MM.1S (cell line): ENCODE measurements around the gene ERVK3-1.

ENCODE experiments used
- DNase-seq: peaks from one replicate; pipeline ENCODE4 v3.0.0-alpha.2; 2015
- H2AFZ ChIP-seq: fragments of 300-600 bp; sonication (generic); 2 replicates; pipeline ENCODE4 v1.6.0; 2016; ENCODE audit warnings: antibody characterized with exemption, low read length
- H3F3A ChIP-seq: fragments of 300-600 bp; sonication (generic); 2 replicates; pipeline ENCODE4 v1.6.1; 2016; ENCODE audit warnings: mild to moderate bottlenecking, antibody characterized with exemption, low read length, moderate library complexity, mixed read lengths; ENCODE audit not compliant: insufficient read depth
- H3K27ac ChIP-seq: fragments of 300-600 bp; sonication (generic); 2 replicates; pipeline ENCODE4 v1.5.1; 2016; ENCODE audit warnings: mild to moderate bottlenecking, low read length
- H3K27me3 ChIP-seq: fragments of 300-600 bp; sonication (generic); replicated peaks from 2 replicates; pipeline ENCODE4 v1.6.0; 2016; ENCODE audit warnings: low read length; ENCODE audit not compliant: insufficient read depth
- H3K36me3 ChIP-seq: fragments of 300-600 bp; sonication (generic); replicated peaks from 2 replicates; pipeline ENCODE4 v1.6.1; 2016; ENCODE audit warnings: mild to moderate bottlenecking, low read length, mixed read lengths; ENCODE audit not compliant: insufficient read depth
- H3K4me1 ChIP-seq: fragments of 300-600 bp; sonication (generic); 2 replicates; pipeline ENCODE4 v1.6.1; 2016; ENCODE audit warnings: low read length, mixed read lengths
- H3K4me2 ChIP-seq: fragments of 300-600 bp; sonication (generic); 2 replicates; pipeline ENCODE4 v1.6.0; 2016; ENCODE audit warnings: low read depth, low read length
- H3K4me3 ChIP-seq: fragments of 300-600 bp; sonication (generic); 2 replicates; pipeline ENCODE4 v1.5.1; 2016; ENCODE audit warnings: low read length, mixed read lengths
- H3K79me2 ChIP-seq: fragments of 300-600 bp; sonication (generic); 2 replicates; pipeline ENCODE4 v1.6.1; 2016; ENCODE audit warnings: mixed run types, low read length, mixed read lengths
- H3K9ac ChIP-seq: fragments of 300-600 bp; sonication (generic); 2 replicates; pipeline ENCODE4 v1.6.1; 2016; ENCODE audit warnings: low read length, mixed read lengths
- H3K9me2 ChIP-seq: fragments of 300-600 bp; sonication (generic); replicated peaks from 2 replicates; pipeline ENCODE4 v1.6.1; 2016; ENCODE audit warnings: mild to moderate bottlenecking, low read length, mixed read lengths; ENCODE audit not compliant: insufficient read depth
- H3K9me3 ChIP-seq: fragments of 300-600 bp; sonication (generic); replicated peaks from 2 replicates; pipeline ENCODE4 v1.6.1; 2016; ENCODE audit warnings: mild to moderate bottlenecking, low read length, mixed read lengths; ENCODE audit not compliant: insufficient read depth
- H4K20me1 ChIP-seq: fragments of 300-600 bp; sonication (generic); 2 replicates; pipeline ENCODE4 v1.6.1; 2016; ENCODE audit warnings: mild to moderate bottlenecking, low read length, moderate library complexity, mixed read lengths; ENCODE audit not compliant: insufficient read depth
- EZH2 ChIP-seq: fragments of 300-600 bp; sonication (generic); optimal IDR thresholded peaks from 2 replicates; pipeline ENCODE3; 2017; ENCODE audit warnings: low read depth, mild to moderate bottlenecking, antibody characterized with exemption, low read length, mixed read lengths
- EZH2phosphoT487 ChIP-seq: fragments of 300-600 bp; sonication (generic); IDR thresholded peaks from 2 replicates; pipeline ENCODE4 v1.6.1; 2018; ENCODE audit warnings: antibody characterized with exemption, low read length
- TF ChIP-seq, protein P1 (sequence below): fragments of 300-600 bp; sonication (generic); IDR thresholded peaks from 2 replicates; pipeline ENCODE4 v1.5.1; 2016; ENCODE audit warnings: antibody characterized with exemption, low read length, mixed read lengths

The ERVK3-1 gene

DNA sequence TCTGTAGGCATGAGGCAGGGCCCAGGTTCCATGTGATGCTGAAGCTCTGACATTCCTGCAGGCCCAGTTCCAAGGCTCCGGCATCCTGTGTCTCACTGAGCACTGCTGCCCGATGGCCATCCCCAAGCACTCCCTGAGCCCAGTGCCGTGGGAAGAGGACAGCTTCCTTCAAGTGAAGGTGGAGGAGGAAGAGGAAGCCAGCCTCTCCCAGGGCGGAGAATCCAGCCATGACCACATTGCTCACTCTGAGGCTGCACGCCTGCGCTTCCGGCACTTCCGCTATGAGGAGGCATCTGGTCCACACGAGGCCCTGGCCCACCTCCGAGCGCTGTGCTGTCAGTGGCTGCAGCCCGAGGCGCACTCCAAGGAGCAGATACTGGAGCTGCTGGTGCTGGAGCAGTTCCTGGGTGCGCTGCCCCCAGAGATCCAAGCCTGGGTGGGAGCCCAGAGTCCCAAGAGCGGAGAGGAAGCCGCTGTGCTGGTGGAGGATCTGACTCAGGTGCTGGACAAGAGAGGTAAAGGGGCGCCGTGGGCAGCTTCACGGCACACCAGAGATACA is 29.6 kb downstream of the ERVK3-1 start:
- TF ChIP-seq, protein P1, sequence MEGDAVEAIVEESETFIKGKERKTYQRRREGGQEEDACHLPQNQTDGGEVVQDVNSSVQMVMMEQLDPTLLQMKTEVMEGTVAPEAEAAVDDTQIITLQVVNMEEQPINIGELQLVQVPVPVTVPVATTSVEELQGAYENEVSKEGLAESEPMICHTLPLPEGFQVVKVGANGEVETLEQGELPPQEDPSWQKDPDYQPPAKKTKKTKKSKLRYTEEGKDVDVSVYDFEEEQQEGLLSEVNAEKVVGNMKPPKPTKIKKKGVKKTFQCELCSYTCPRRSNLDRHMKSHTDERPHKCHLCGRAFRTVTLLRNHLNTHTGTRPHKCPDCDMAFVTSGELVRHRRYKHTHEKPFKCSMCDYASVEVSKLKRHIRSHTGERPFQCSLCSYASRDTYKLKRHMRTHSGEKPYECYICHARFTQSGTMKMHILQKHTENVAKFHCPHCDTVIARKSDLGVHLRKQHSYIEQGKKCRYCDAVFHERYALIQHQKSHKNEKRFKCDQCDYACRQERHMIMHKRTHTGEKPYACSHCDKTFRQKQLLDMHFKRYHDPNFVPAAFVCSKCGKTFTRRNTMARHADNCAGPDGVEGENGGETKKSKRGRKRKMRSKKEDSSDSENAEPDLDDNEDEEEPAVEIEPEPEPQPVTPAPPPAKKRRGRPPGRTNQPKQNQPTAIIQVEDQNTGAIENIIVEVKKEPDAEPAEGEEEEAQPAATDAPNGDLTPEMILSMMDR, result no peak
- no peak for TF ChIP-seq EZH2phosphoT487
- no peak for TF ChIP-seq EZH2
- H3K9ac ChIP-seq, result no peak overlapping the region
- no peaks in the 10 kb centered on the region for H3K4me1 ChIP-seq
- no peaks in the 10 kb centered on the region for H4K20me1 ChIP-seq
- H3K4me3 ChIP-seq, result no peak overlapping the region
- H3K9me3 ChIP-seq, result no peaks in the 10 kb centered on the region
- H3F3A ChIP-seq, result no peaks in the 10 kb centered on the region
- no peaks in the 10 kb centered on the region for H3K9me2 ChIP-seq
- H3K79me2 ChIP-seq, result no peaks in the 10 kb centered on the region
- H2AFZ ChIP-seq, result no peak overlapping the region
- DNase-seq, result no peak
- H3K4me2 ChIP-seq, result no peak overlapping the region
- H3K36me3 ChIP-seq, result 0 out of 2 replicates have a peak, but pooled peaks cover 5% of the 10 kb centered on the region
- no peaks in the 10 kb centered on the region for H3K27me3 ChIP-seq
- H3K27ac ChIP-seq, result no peak overlapping the region

DNA sequence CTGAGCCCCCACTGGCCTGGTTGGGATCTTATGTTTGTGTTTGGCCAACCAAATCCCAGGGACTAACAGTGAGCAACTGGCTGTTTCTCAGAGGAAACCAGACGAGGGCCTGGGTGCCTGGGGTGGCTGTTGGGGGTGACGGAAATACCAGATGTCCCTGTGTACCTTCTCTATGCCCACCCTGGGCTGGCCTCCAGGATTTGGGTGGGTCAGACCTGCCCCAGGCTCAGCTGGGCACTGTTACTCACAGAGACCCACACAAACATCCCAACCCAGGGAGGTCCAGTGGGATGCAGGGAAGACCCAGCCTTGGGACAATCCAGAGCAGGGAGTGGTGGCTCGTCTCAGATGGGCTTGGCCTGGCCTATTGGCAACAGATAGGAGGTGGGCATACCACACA is 30.5 kb downstream of the ERVK3-1 start:
- Histone ChIP-seq H3K9me2 (no peaks in the 10 kb centered on the region), H3K9me3 (no peaks in the 10 kb centered on the region), H3K36me3 (0 out of 2 replicates have a peak, but pooled peaks cover 5% of the 10 kb centered on the region), H3K4me3 (no peak overlapping the region), H3K27me3 (no peaks in the 10 kb centered on the region), H3K4me2 (no peak overlapping the region), H2AFZ (no peak overlapping the region), H3F3A (no peaks in the 10 kb centered on the region), H3K4me1 (no peaks in the 10 kb centered on the region), H4K20me1 (no peaks in the 10 kb centered on the region), H3K27ac (no peak overlapping the region), H3K9ac (no peak overlapping the region), H3K79me2 (no peaks in the 10 kb centered on the region)
- DNase-seq, result no peak
- TF ChIP-seq, protein P1, result no peak
- TF ChIP-seq EZH2phosphoT487 (no peak), EZH2 (no peak)

DNA sequence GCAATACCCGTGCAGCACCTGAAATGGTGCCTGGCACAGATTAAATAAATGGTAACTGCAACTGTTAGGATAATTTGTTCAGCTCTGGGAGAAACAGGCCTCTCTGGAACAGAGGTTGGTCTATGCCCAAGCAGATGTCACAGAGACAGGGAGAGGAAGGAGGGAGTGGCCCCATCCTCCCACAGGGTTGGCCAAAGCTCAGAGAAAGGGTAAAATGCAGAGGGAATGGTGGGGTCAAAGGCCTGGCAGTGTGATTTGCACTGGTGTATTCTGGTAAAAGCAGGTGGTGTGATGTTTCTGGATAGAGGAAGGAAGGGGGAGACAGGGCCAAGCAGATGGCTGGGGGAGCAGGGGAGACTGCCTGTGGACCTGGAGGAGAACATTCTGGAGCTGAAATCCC is 31.0 kb downstream of the ERVK3-1 start:
- Histone ChIP-seq H3K79me2 (no peaks in the 10 kb centered on the region), H3K36me3 (0 out of 2 replicates have a peak, but pooled peaks cover 5% of the 10 kb centered on the region), H3K9me3 (no peaks in the 10 kb centered on the region), H3K27me3 (no peaks in the 10 kb centered on the region), H3K4me1 (no peaks in the 10 kb centered on the region), H4K20me1 (no peaks in the 10 kb centered on the region), H3K9ac (no peak overlapping the region), H3K4me3 (no peak overlapping the region), H2AFZ (no peak overlapping the region), H3K4me2 (no peak overlapping the region), H3K27ac (no peak overlapping the region), H3K9me2 (no peaks in the 10 kb centered on the region), H3F3A (no peaks in the 10 kb centered on the region)
- no peak for DNase-seq
- TF ChIP-seq, protein P1, result no peak
- no peak for TF ChIP-seq EZH2
- TF ChIP-seq EZH2phosphoT487, result no peak
